Measurements from ENCODE around the gene SYNDIG1.

DNA sequence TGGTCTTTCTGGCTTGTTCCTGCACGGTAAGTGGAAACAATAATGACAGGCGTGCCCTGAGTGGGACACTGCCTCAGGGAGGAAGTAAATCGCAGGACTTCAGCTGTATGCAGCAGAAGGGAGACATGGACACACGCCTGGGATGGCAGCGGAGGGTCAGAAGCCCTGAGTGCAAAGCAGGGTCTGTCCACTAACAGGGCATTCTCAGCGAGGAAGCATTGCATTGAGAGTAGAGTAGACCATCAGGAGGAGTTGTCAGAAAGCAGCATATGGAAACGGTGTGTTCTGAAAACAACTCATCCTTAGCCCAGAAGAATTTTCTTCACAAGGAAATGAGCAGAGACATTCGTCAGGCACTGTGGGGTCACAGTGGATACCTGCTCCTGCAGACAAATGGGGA, 134.0 kb downstream of the SYNDIG1 start:
- TF ChIP-seq, protein P1, sequence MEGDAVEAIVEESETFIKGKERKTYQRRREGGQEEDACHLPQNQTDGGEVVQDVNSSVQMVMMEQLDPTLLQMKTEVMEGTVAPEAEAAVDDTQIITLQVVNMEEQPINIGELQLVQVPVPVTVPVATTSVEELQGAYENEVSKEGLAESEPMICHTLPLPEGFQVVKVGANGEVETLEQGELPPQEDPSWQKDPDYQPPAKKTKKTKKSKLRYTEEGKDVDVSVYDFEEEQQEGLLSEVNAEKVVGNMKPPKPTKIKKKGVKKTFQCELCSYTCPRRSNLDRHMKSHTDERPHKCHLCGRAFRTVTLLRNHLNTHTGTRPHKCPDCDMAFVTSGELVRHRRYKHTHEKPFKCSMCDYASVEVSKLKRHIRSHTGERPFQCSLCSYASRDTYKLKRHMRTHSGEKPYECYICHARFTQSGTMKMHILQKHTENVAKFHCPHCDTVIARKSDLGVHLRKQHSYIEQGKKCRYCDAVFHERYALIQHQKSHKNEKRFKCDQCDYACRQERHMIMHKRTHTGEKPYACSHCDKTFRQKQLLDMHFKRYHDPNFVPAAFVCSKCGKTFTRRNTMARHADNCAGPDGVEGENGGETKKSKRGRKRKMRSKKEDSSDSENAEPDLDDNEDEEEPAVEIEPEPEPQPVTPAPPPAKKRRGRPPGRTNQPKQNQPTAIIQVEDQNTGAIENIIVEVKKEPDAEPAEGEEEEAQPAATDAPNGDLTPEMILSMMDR (IDR thresholded peaks at IDR 0.05) = no peak
- TF ChIP-seq POLR2AphosphoS5 (IDR thresholded peaks at IDR 0.05) = no peak
- TF ChIP-seq POLR2A (IDR thresholded peaks at IDR 0.05) = no peak

All from prostate gland (tissue), 2 donors.